GM12878 (cell line): ENCODE data around the gene KRTAP10-7. TPM values are rescaled to one million over a fixed set of nuclear protein-coding genes. Genes with fewer than 3 reads are reported as not detected.

Experiments used
- ATAC-seq: fragments of 200-7000 bp; cut with Tn5 transposase; 3 replicates; pipeline ENCODE4 v1.9.1; 2020; ENCODE audit warnings: mild to moderate bottlenecking, moderate library complexity
- BruUV-seq: library from RNA; stranded (reverse); fragments of 400-500 nt; replicated peaks from 2 replicates; lab custom pipeline; 2021; lab: Mats Ljungman, UMichigan
- CTCF ChIA-PET: fragments of 300-600 bp; sonication (Branson Sonifier 250); formaldehyde crosslinking; extraction: SDS; loops from one replicate; lab custom pipeline; 2021; ENCODE audit warnings: inconsistent platforms; lab: Yijun Ruan, JAX
- POLR2A ChIA-PET: fragments of 350-600 bp; formaldehyde crosslinking; extraction: SDS; loops from one replicate; lab custom pipeline; 2021; ENCODE audit warnings: inconsistent platforms; lab: Charles Lee
- RAD21 ChIA-PET: fragments of 300-600 bp; sonication (Branson Sonifier 250); formaldehyde crosslinking; loops from one replicate; lab custom pipeline; 2023; ENCODE audit warnings: antibody characterized with exemption; ENCODE audit not compliant: unreplicated experiment; lab: Charles Lee
- SMC1A ChIA-PET: fragments of 300-600 bp; sonication (Branson Sonifier 250); formaldehyde crosslinking; loops from one replicate; lab custom pipeline; 2023; ENCODE audit not compliant: unreplicated experiment, uncharacterized antibody; lab: Charles Lee
- DNase-seq: peaks from one replicate; pipeline ENCODE4 v3.0.0-alpha.2; 2011; ENCODE audit warnings: low read depth, low spot score
- FAIRE-seq: peaks from 3 replicates; lab custom pipeline; 2011; peaks lifted over from hg19 to GRCh38; lab: Jason Lieb, UNC
- H2AFZ ChIP-seq: 2 replicates; pipeline ENCODE4 v1.6.0; 2011; ENCODE audit warnings: low read depth, low read length, control low read depth; ENCODE audit not compliant: control insufficient read depth
- H3K27ac ChIP-seq: 2 replicates; pipeline ENCODE4 v1.5.1; 2011; ENCODE audit warnings: control low read depth; ENCODE audit not compliant: control insufficient read depth, insufficient read depth
- H3K27me3 ChIP-seq, 2 experiments: replicated peaks in 1 of 2; 2 replicates each; pipeline versions ENCODE4 v1.6.0 to v1.6.1; 2011; ENCODE audit warnings: low read length in 1 of 2; ENCODE audit not compliant: control insufficient read depth in 2 of 2, insufficient read depth in 2 of 2
- H3K36me3 ChIP-seq, 2 experiments: 2 replicates each; pipeline ENCODE4 v1.5.1; 2011; ENCODE audit warnings: low read length in 1 of 2; ENCODE audit not compliant: control insufficient read depth in 2 of 2, insufficient read depth in 2 of 2
- H3K4me1 ChIP-seq: 2 replicates; pipeline ENCODE4 v1.6.1; 2011; ENCODE audit warnings: mild to moderate bottlenecking, low read length, moderate library complexity, mixed read lengths; ENCODE audit not compliant: control insufficient read depth, insufficient read depth
- H3K4me2 ChIP-seq: 2 replicates; pipeline ENCODE4 v1.6.0; 2011; ENCODE audit warnings: control low read depth; ENCODE audit not compliant: control insufficient read depth, insufficient read depth
- H3K4me3 ChIP-seq: fragments of 200-600 bp; sonication (generic); 2 replicates; pipeline ENCODE4 v1.5.1; 2016
- H3K79me2 ChIP-seq: 2 replicates; pipeline ENCODE4 v1.6.0; 2011; ENCODE audit warnings: low read length; ENCODE audit not compliant: control insufficient read depth, insufficient read depth
- H3K9ac ChIP-seq: 2 replicates; pipeline ENCODE4 v1.8.0; 2011; ENCODE audit warnings: low read length, control low read depth, mixed read lengths; ENCODE audit not compliant: control insufficient read depth, insufficient read depth
- H3K9me3 ChIP-seq: replicated peaks from 3 replicates; pipeline ENCODE4 v1.5.1; 2011; ENCODE audit warnings: mild to moderate bottlenecking, low read length; ENCODE audit not compliant: control insufficient read depth, insufficient read depth
- H4K20me1 ChIP-seq: 2 replicates; pipeline ENCODE4 v1.6.0; 2011; ENCODE audit not compliant: control insufficient read depth, insufficient read depth
- BCL3 ChIP-seq: IDR thresholded peaks from 2 replicates; pipeline ENCODE4 v1.6.1; 2011; ENCODE audit warnings: borderline replicate concordance, low read depth, mild to moderate bottlenecking, moderate library complexity, low read length; ENCODE audit not compliant: insufficient read depth, poor library complexity, severe bottlenecking
- CEBPB ChIP-seq, 2 experiments: fragments of 150-350 bp in 1 of 2; IDR thresholded peaks; 2 replicates each; pipeline ENCODE4 v1.6.1; 2012 to 2014; ENCODE audit warnings: low read depth in 2 of 2, low read length in 2 of 2, borderline replicate concordance in 1 of 2, inconsistent platforms in 1 of 2
- CREB1 ChIP-seq: IDR thresholded peaks from 2 replicates; pipeline ENCODE4 v1.6.1; 2012; ENCODE audit warnings: low read depth, mild to moderate bottlenecking, inconsistent platforms
- CTCF ChIP-seq, 3 experiments: IDR thresholded peaks in 2 of 3; conservative IDR thresholded peaks in 1 of 3; 2 replicates each; pipeline ENCODE4 v1.5.1; 2011; ENCODE audit warnings: low read depth in 3 of 3, low read length in 3 of 3, mild to moderate bottlenecking in 3 of 3, control low read depth in 2 of 3, moderate library complexity in 2 of 3, inconsistent platforms in 1 of 3, mixed read lengths in 1 of 3; ENCODE audit not compliant: control insufficient read depth in 2 of 3, insufficient read depth in 1 of 3; ENCODE audit errors: extremely low read depth in 1 of 3
- DPF2 ChIP-seq: fragments of 450-650 bp; IDR thresholded peaks from 2 replicates; pipeline ENCODE4 v1.6.1; 2017; ENCODE audit warnings: mild to moderate bottlenecking
- ETV6 ChIP-seq, 2 experiments: fragments of 450-650 bp in 1 of 2; IDR thresholded peaks in 1 of 2; conservative IDR thresholded peaks in 1 of 2; 2 replicates each; pipeline ENCODE4 v1.6.1; 2014; ENCODE audit warnings: antibody characterized with exemption in 1 of 2, borderline replicate concordance in 1 of 2, low read depth in 1 of 2, mild to moderate bottlenecking in 1 of 2, moderate library complexity in 1 of 2
- IKZF1 ChIP-seq: fragments of 450-650 bp; conservative IDR thresholded peaks from 2 replicates; pipeline ENCODE4 v1.6.1; 2017; ENCODE audit warnings: antibody characterized with exemption, mild to moderate bottlenecking
- JUND ChIP-seq: IDR thresholded peaks from 2 replicates; pipeline ENCODE4 v1.6.1; 2012; ENCODE audit warnings: low read depth, mild to moderate bottlenecking, low read length, improper control_type of control experiment, moderate library complexity
- MEF2A ChIP-seq: IDR thresholded peaks from 2 replicates; pipeline ENCODE4 v1.6.1; 2011; ENCODE audit warnings: low read depth, mild to moderate bottlenecking, low read length, moderate library complexity; ENCODE audit not compliant: insufficient read depth
- MTA3 ChIP-seq: IDR thresholded peaks from 2 replicates; pipeline ENCODE4 v1.6.1; 2012; ENCODE audit warnings: low read length, inconsistent platforms, borderline replicate concordance
- MXI1 ChIP-seq: fragments of 150-350 bp; IDR thresholded peaks from 2 replicates; pipeline ENCODE4 v1.6.1; 2011; ENCODE audit warnings: low read depth, mild to moderate bottlenecking, inconsistent platforms, low read length, improper control_type of control experiment
- NR2C1 ChIP-seq: fragments of 450-650 bp; IDR thresholded peaks from 2 replicates; pipeline ENCODE4 v1.6.1; 2017; ENCODE audit warnings: antibody characterized with exemption, mild to moderate bottlenecking, moderate library complexity
- RB1 ChIP-seq: fragments of 450-650 bp; formaldehyde crosslinking; IDR thresholded peaks from 2 replicates; pipeline ENCODE4 v1.6.1; 2017; ENCODE audit warnings: mild to moderate bottlenecking, borderline replicate concordance
- RCOR1 ChIP-seq: conservative IDR thresholded peaks from 2 replicates; pipeline ENCODE4 v1.6.1; 2012; ENCODE audit warnings: low read depth, low read length, improper control_type of control experiment
- ZNF24 ChIP-seq: fragments of 450-650 bp; IDR thresholded peaks from 2 replicates; pipeline ENCODE4 v1.6.1; 2017; ENCODE audit warnings: antibody characterized with exemption, mild to moderate bottlenecking
- WGBS: methylation state at CpG from one replicate; pipeline ENCODE4 v1.1.6; 2016; ENCODE audit warnings: low lambda C conversion rate; ENCODE audit not compliant: insufficient replicate concordance, insufficient coverage; ENCODE audit errors: missing lambda C conversion rate; 5-methylcytosine and 5-hydroxymethylcytosine counted together
- in situ Hi-C: fragments of 300-500 bp; cut with MboI; formaldehyde crosslinking; loops from 9 replicates; pipeline ENCODE4 v1.14.3; 2018; ENCODE audit warnings: mixed read lengths
- intact Hi-C: fragments of 100-400 bp; cut with micrococcal nuclease; formaldehyde crosslinking; loops from one replicate; pipeline ENCODE4 v1.14.2; 2022; ENCODE audit not compliant: unreplicated experiment
- polyA plus RNA-seq, 11 experiments: library from polyadenylated mRNA; depleted of rRNA in 4 of 11; unstranded in 6 of 11; stranded (reverse) in 5 of 11; fragments of >200 nt; fragmentation: Nextera tagmentation in 4 of 11; fragmentation: Illumina TruSeq in 1 of 11; extraction: Ambion mirVana in 4 of 11; extraction: Trizol in 1 of 11; gene quantifications; 1 replicate in 1 of 11; 2 replicates in 10 of 11; pipeline versions ENCODE4 v1.2.1 to v1.2.3, GENCODE V29; 2011 to 2016; ENCODE audit warnings: inconsistent platforms in 2 of 11, missing spikeins in 2 of 11, low read depth in 1 of 11
- total RNA-seq, 4 experiments: library from RNA; depleted of rRNA in 3 of 4; stranded (reverse); fragments of >200 nt in 3 of 4; fragmentation: Illumina TruSeq in 1 of 4; extraction: Trizol in 1 of 4; gene quantifications; 2 replicates each; pipeline versions ENCODE4 v1.2.1 to v1.2.3, GENCODE V29; 2013 to 2021

The KRTAP10-7 gene
- total and polyA plus RNA-seq, 10 of the 15 experiments (the other 5 are each of a cell fraction or from before 2014, with no cell fraction given): not detected

GRCh38 chr21:44636209-44637017 is 36.0 kb downstream of the KRTAP10-7 start (continued):
- no peak for TF ChIP-seq CEBPB (IDR thresholded peaks at IDR 0.05; ENCODE audit: borderline replicate concordance in 1 of 2, low read depth in 2 of 2, low read length in 2 of 2)

GRCh38 chr21:44637018-44637850 is 36.8 kb downstream of the KRTAP10-7 start, which contains the start of gene KRTAP10-10:
Gene KRTAP10-10, plus strand, starts transcription at chr21:44637356. Its CDS starts 62 bp downstream, at chr21:44637418.
- H3K9me3 ChIP-seq: no peaks in the 10 kb centered on the region; the same call in 2 of the 3 replicates
- no peaks in the 10 kb centered on the region for H3K4me1 ChIP-seq
- BruUV-seq: no TSS peak
- no peaks in the 10 kb centered on the region for H4K20me1 ChIP-seq
- in situ Hi-C loops: no loop called here
- intact Hi-C loops: no loop called here
- H2AFZ ChIP-seq: no peak within 1 kb of the TSS
- ChIA-PET CTCF (no interaction called here), POLR2A (no interaction called here), RAD21 (no interaction called here), SMC1A (no interaction called here)
- H3K4me2 ChIP-seq: no peak within 1 kb of the TSS
- no peak within 1 kb of the TSS for H3K27ac ChIP-seq
- DNase-seq (no peak), ATAC-seq (no peak), FAIRE-seq (no peak)
- H3K79me2 ChIP-seq: no peaks in the 10 kb centered on the region
- TF ChIP-seq NR2C1 (no peak), MTA3 (no peak), BCL3 (no peak), IKZF1 (no peak), CREB1 (no peak), JUND (no peak), CTCF (IDR thresholded peaks at IDR 0.05 in 2 of 3, conservative IDR thresholded peaks at IDR 0.05 in 1 of 3; ENCODE audit: control insufficient read depth in 2 of 3, extremely low read depth in 1 of 3, insufficient read depth in 1 of 3, low read depth in 3 of 3, low read length in 3 of 3) (no peak), ZNF24 (no peak), RCOR1 (no peak), ETV6 (conservative IDR thresholded peaks at IDR 0.05 in 1 of 2, IDR thresholded peaks at IDR 0.05 in 1 of 2; ENCODE audit: borderline replicate concordance in 1 of 2, low read depth in 1 of 2) (no peak), RB1 (no peak), MXI1 (no peak), DPF2 (no peak), MEF2A (no peak)
- no peak within 1 kb of the TSS for H3K4me3 ChIP-seq
- no peak within 1 kb of the TSS for H3K9ac ChIP-seq
- 37% methylated on average over 21 of the region's 21 CpGs for WGBS
- no peaks in the 10 kb centered on the region for H3K36me3 ChIP-seq
- H3K27me3 ChIP-seq: no peaks in the 10 kb centered on the region
